Caki2 (cell line): Measurements from ENCODE around the gene RUNX2. TPM values are rescaled to one million over a fixed set of nuclear protein-coding genes. Genes with fewer than 3 reads are reported as not detected.

Experiments used
- DNase-seq: peaks from one replicate; pipeline ENCODE4 v3.0.0-alpha.2; 2015; ENCODE audit warnings: low read depth
- in situ Hi-C: cut with HindIII; loops from 2 replicates; pipeline ENCODE4 v1.10.0; 2016; ENCODE audit warnings: low sequenced_read_pairs, low pct_unique_long_range_greater_than_20kb, mixed read lengths
- total RNA-seq: library from RNA; depleted of rRNA; stranded (reverse); fragments of >200 nt; shearing (Covaris generic); gene quantifications from 2 replicates; pipeline ENCODE4 v1.2.3, GENCODE V29; 2014; ENCODE audit warnings: low replicate concordance

RUNX2 gene
- total RNA-seq, 1 experiment from 2014 or later = 2.7 TPM

DNA sequence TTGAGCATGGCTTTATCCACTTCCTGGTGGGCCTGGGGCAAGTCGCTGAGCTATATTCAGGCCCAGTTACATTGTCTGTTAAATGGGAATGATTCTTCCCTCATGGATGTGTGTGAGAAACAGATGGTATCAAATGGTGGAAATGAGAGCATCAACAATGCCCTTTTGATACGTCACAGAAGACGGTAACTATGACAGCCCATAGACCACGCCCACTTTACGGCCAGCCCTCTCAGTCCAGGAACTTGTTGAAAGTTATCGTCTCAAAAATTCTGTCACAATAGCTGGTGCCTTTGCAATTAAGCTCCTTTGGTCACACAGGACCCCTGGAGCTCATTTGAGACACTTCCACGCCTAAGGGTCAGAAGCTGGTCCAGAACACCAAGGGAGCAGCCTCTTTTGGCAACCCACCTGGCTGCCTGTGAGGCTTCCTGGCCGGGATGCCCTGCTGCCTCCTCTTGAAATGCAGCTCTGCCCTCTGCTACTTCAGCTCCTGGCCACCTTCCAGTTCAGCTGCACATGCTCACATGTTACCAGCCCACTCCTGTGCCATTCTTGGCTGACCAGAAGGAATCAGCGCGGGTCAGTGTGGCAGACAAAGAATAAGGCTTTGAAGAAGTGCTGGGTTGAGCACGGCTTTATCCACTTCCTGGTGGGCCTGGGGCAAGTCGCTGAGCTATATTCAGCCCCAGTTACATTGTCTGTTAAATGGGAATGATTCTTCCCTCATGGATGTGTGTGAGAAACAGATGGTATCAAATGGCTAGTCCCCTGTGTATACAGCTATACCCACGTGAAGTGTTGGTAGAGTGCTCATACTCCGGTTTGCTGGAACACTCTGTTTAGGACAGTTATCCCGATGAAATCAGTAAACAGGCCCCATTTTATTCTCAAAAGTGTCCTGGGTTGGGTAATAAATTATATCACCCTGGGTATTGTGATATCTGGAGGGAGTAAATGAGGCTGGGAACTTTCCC lies 248.8 kb downstream of the RUNX2 start:
- no peak for DNase-seq
- in situ Hi-C loops = no loop called here

DNA sequence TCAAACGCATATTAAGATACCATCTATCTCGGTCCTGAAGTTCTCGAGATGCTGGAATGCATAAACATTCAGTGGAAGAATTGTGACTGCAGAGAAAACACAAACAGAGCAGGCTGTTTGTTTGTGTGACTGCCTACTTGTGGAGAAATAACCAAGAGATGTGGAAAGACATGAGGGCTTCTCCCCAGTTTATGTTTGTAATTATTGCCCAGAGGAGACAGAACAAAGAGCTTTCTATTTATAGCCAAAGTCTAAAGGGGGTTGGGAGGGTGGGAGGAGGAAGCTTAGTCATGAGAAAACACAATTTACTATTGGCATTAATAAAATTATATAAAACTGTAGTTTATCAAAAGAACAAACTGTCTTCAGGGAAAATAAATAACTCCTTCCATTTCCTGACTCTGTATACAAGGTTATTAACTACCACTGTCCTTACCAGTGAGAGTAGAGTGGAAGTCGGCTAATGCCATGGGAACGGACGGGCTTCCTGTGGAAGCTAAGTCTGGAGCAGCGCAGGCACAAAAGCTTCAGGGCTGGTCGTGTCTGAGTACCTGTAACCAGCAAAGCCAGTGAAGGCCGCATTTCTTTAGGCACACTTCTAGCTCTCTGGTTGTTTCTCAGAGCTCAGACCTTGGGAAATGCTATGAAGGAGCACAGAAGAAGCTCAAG lies 249.8 kb downstream of the RUNX2 start:
- no peak for DNase-seq
- in situ Hi-C loops = no loop called here

DNA sequence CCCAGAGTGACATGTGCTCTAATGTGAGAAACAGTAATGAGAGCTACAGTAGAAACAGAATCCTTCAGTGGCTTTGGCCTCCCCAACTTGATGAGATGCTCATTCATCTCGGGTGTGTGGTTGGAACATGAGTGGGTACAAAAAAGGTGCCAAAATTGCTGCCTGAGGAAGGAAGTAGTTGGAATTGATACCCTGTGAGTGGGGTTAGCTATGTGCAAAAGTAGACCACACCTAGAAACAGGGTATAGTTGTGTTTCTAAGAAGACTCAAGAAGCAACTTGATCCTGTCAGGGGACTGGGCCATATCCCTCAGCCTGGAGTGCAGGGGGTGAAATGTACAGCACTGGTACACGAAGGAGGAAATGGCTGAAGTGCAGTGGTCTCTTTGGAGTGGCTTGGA lies 256.0 kb downstream of the RUNX2 start:
- in situ Hi-C loops = no loop called here
- DNase-seq = no peak

DNA sequence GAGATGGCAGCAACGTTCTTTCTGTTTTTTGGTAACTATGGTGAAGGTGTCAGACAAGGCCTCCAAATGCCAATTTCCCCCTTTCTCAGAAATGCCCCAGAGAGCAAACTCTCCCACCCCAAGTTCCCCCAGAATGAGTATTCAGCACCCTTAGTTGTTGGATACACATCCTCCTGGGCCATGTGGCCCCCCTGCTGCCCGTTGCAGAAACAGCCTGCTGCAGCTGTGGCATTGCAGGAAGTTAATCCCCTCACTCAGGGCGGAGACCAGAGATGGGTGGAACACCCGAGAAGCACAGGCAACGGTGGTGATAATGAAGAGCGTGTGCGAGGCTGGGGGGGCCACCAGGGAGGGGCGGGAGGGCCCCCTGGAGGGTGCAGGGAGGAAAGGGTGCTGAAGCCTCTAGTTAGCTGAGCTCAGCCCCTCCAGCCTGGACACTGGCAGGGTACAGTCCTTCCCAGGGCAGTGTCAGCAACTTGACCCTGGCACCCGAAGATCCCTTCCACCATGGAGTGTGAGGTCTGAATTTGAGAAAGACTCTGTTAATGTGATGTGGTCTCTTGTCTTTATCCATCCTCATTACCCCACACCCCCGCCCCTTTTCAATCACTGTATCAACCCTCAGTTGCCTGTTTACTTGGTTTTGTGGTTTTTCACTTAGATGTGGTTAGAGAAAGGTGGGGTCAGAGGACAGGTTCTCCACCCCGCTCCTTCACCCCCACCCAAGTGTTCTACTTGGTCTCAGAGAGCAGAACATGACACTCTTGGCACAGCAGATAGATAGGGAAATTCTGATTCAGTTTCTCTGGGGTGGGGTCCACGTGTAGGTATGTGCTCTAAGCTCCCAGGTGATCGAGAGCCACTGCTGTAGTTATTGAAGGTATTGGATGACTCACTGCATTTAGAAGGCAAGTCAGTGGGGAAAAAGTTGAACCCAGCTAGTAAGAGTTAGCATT lies 258.4 kb downstream of the RUNX2 start:
- in situ Hi-C loops = no loop called here
- DNase-seq = no peak

DNA sequence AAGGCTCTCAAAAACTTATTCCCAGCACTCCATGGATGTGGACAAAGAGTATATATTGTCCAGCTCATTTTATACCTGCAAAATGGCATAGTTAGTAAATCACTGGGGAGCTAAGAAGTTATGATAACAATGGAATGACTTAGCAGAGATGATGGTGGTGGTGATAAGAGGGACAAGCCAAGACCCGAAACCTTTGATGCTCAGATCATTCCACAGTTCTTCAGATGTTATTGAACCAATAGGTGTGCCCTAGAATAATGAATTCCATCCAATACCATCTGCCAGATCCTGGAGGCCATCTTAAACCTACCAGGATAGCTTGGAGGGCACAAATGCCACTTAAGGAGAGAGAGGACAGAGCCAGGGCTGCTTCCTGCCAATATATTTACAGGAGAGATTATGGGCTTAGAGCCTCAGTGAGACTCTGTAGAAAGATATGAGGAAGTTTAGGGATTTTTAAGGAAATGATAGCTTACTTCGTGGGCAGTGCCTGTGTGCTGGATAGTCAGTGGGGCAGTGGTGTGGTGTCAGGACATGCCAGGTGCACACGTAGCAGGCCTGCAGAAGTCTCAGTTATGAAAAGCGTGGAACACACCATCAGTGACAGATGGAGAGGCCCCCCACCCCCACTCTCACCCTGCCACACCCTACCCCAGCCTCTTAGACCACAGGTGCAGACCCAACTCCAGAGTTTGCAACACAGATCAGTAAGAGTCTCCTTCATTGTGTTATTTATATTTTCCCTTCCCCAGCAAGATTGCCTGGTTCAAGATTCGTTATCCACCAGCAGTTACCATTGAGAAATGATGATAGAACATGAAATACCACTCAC lies 259.3 kb downstream of the RUNX2 start:
- no peak for DNase-seq
- in situ Hi-C loops = no loop called here

DNA sequence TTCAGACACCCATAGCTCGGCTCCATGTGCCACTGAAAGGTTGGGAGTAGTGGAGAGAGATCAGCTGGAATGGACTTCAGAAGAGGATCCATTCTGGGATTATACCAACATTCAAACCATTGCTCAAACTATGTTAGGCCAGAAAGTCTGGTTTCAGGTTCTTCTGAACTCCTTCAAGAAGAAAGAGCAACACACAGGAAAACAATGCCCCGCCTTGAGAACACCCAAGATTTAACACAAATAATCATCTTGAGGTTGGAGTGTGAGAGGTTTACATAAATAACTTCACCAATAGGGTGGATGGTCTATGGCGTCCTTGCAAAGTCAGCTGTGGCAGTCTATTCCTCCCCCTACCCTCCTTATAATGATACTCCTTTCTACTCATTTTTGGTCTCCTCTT lies 261.2 kb downstream of the RUNX2 start:
- in situ Hi-C loops = no loop called here
- DNase-seq = no peak

DNA sequence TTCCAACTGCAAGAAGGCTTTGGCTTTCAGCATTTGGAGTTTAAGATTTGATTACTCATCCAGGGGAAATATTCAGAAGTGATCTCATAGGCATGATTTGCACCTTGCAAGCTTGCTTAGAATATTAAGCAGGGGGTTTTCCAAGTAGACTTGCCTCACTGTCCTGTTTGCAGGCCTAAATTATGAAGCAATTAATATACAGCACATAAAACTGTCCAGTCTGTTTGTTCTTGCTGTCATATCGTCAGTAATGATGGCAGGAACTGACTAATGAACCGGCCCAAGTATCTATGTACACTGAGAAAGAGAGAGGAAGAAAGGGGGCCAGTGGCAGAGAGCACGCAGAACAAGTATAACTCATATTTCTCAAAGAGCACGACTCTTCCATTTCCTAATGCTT lies 262.1 kb downstream of the RUNX2 start:
- DNase-seq = peak; percentile 94
- in situ Hi-C loops = no loop called here

DNA sequence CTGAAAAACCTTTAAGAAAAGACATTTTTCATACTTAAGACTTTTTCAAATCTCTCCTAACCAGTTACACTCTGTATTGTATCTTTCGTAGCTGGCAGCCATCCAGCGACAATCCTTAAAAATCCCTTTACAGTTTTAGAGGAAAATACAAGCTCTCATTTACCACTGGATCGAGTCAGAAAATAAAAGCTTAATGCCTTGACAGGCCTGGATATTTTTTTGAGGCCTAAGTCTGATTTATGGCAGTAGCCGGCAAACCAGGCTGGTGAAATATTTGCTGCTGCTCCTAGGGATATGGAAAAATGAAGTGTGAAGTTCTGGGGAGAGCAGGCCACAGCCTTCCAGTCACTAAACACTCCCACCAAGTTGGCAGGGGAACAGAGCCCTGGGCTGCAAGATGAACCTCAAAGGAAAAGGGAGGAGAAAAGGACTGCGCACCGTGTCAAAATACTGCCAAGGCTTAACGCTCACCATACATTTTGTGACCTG lies 262.6 kb downstream of the RUNX2 start:
- in situ Hi-C loops = no loop called here
- no peak for DNase-seq

DNA sequence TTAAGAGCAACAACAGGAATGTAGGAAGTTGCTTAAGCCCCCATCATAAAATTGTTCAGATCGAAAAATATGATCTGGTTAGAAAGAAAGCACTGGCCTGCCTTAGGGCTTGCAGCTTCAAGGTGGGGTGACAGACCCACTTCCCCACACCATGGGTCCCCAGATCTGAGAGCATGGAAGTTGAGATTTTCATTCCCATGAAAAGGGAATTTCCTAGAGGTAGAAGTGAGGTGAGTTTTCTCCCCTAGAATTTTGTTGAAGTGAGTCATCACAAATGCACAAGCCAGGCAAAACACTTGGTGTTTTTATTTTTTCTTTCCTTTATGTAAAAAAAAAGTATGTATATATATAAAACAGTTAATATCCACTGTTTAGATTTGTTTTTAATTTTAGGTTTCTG lies 263.2 kb downstream of the RUNX2 start:
- DNase-seq = no peak
- in situ Hi-C loops = no loop called here

DNA sequence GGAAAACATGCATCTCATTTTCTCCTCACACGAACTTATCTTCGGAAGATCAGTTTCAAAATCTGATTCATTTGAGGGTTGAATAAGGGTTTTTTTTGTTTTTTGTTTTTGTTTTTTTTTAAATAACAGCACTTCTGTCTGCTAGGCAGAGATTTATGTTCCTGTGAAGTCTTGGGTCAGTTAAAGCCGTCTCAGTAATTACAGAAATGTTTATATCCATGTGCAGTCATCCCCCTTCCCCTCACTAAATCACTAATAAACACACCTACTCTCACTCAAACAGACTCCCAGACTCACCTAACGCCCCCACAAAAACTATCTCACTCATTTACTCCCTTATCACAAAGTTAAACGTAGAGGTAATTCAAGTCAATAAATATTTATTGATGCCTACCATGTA lies 263.8 kb downstream of the RUNX2 start:
- DNase-seq = peak; percentile 55
- in situ Hi-C loops = no loop called here

DNA sequence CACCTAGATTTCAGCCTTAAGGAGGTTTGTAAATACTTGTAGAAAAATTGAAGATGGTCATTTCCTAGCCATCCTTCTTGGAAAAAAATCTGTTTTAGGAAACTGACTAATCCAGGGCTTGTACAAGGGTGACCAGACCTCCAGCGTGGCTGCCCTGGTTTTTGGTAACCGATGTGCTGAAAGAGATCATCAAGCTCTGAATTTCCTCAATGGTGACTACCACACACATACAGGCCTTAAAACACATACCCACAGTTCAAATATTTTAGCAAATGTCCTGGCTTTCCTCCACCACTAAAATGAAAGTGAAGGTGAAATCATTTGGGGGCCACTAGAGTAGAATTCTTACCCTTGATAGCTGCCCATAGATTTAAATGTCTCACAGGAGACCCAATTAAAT lies 264.9 kb downstream of the RUNX2 start:
- in situ Hi-C loops = no loop called here

DNA sequence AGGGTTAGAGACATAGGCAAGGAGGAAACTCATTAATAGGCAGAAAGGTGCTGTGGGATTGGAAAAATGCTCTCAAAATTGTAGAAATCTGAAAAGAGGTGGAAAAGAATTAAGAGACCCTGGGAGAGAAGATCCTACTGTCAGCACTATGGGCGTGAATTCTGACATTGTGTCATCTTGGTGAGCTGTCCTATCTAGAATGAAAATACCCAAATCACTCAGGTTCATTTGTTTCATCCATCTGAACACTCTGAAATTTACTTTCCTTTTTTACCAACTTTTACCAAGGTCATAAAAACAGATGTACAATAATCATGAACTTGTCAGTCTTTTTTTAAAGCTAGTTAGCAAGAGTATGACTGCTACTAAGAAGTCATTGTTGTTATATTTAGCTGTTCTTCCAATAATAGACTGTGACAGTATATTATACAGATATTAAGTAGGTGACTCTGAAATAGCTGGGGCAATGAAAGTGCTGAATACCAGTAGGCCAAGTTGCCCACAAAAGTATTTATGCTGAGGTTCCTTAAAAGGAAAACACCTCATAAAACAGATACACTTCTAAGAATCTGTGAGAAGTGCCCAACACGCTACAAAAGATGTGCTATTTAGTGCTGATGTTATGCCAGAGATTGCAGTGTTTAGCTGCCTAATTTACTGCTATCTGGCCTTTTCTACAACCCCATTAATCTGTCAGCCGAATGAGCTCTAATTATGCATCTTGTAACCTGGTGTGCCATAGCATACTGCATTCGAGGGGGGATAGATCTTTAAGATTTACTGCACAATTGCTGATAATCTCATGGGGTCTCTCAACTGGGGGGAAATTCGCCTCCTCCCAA lies 267.1 kb downstream of the RUNX2 start:
- in situ Hi-C loops = no loop called here

More for the DNA sequence above, 264.9 kb downstream of the RUNX2 start:
- no peak for DNase-seq

DNA sequence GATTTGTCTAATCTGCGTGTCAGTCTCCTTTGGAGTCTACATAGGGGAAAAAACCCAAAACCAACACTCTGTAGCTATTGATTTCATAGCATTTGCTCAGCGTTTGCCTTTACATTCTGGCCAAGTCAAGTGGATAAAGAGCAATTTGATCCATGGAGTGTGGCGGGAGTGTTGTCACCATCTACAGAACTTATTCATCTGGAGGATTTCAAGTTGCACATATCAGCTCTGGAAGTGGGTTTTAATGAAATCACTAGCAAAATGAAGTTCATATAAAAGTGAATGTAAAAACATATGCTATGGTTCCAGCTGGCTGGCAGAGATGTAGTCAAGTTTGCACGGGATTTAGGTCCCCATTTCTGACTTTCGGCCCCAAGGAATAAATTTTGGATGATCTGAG lies 269.3 kb downstream of the RUNX2 start:
- DNase-seq = no peak

More for the DNA sequence above, 267.1 kb downstream of the RUNX2 start:
- DNase-seq = no peak

DNA sequence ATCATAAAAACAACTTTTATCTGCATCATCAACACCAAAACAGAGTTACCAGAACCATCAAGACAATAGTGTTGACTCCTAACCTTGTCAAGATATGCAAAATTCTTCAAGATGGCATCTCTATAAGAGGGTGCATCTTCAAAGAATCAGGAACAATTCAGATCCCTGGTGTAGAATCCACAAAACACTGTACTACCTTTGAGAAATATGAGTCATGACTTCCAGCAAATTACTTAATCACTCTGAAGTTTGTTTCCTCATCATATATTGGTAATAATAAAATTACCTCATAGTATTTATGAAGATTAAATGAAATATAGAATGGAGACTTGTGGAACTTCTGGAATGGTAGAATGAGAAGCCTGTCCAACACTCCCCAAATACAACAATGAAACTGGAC lies 270.9 kb downstream of the RUNX2 start:
- DNase-seq = no peak
- in situ Hi-C loops = no loop called here

More for the DNA sequence above, 269.3 kb downstream of the RUNX2 start:
- in situ Hi-C loops = no loop called here

DNA sequence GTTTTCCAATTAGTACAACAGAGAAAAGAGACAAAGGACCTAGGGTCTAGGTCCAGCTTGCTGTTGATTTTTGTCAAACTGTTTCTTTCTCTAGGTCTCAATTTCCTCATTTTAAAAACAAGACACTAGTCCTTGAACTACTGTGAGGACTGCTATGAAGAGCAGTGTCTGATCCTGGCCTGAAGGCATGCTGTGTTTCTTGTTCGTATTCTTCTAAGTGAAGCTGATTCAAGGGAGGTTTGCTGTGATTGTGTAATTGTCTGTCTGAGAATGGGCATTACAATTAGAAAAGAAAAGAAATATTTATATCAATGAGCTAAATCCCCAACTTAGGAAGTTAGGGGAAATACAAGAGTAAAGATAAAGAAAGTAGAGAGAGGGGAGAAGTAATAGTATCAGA lies 277.8 kb downstream of the RUNX2 start:
- in situ Hi-C loops = no loop called here
- no peak for DNase-seq

DNA sequence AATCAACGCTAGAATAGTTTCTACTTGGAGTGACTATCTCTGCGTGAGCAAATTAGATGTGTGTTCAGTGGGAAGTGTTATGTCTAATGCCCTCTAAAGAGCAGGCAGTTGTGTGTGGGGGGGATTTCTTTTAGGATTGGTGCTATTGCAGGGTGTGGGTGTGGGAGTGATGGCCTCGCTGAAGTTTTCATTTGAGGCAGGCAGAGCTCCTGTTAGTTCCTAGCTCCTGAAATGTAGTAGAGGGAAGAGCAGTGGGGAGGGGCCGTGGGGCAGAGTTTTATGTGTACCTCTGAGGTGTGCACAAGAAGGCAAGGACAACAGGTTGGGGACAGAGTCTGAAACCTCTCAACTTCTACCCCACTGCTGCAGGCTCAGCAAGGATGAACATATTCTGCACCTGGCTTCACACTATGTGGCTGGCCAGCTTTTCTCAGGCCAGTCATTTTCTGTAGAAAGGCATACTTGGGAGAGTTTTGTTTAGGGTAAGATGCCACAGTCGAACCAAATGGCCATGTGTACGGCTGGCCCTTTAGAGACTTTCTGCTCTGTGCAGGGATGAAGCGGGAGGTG lies 278.8 kb downstream of the RUNX2 start:
- in situ Hi-C loops = no loop called here
- DNase-seq = no peak
